ENCODE results near the gene CEACAM21.

The CEACAM21 gene

GRCh38 chr19:41587838-41588210, 11.9 kb downstream of the CEACAM21 start:
- no peak for DNase-seq

DNA sequence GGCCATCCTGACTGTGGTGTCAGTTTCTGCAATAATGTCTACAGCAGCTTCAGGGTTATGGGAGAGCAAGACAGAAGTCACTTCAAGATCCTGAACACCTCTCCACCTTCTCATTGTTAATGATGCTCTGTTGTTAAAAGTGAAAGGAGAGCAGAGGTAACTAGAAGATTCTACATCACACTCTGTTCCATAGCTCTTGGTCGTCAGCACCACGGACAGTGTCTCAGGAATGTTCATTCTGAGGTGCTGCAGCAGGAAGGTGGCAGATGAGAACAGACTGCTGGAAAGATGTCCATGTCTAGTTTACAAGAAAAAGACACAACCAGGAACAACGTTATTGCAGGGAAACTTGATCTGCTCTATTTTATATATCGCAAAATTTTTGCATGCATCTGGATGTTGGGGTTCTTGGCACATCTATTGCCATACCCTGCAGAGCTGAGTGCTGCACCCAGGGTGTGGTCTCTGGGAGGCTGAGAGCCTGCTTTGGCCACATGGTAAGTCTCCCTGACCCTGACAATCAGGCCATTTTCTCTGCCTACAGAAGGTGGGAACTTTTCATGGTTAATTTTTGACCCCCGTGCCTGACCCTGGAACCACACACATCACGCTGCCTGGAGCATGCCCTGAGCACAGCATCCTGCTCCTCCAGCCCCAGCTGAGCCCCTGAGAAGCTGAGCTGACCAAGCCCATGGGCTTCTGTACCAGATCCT, 12.7 kb downstream of the CEACAM21 start:
- DNase-seq, result no peak

DNA sequence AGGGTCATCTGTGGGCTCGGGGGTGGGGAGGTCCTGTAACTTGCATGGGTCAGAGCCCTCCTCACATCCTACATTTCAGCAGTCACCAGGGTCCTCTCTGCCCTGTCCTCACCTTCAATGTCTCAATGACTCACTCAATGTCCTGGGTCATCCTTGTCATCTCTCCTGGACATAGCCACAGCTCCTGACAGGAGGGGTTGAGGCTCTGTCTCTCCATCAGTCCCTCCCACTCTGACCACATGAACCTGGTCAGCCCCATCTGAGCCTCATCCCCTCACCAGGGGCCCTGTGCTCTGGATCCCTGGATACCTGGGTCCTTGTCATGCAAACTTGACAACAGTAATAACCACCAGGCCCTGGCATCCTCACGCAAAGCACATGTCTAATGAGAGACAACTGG, 13.4 kb downstream of the CEACAM21 start:
- DNase-seq, result no peak

DNA sequence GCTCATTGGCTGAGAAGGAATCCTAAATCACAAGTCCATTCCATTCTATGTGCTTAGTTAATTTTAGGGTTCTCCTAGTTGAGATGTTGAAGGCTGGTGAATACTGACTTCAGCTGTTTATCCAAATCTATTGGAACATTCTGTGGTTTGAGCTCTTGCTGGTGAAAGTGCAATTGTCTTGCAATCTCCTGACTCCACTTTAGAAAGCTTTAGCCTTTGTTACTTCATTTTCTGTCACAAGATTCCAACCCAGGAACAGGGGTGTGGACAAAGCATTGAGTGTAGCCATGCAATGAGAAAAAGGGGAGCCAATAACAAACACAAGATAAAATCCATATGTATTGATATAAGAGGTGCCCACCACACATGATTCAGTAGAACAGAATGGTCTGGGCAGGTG, 15.0 kb downstream of the CEACAM21 start:
- no peak for DNase-seq

DNA sequence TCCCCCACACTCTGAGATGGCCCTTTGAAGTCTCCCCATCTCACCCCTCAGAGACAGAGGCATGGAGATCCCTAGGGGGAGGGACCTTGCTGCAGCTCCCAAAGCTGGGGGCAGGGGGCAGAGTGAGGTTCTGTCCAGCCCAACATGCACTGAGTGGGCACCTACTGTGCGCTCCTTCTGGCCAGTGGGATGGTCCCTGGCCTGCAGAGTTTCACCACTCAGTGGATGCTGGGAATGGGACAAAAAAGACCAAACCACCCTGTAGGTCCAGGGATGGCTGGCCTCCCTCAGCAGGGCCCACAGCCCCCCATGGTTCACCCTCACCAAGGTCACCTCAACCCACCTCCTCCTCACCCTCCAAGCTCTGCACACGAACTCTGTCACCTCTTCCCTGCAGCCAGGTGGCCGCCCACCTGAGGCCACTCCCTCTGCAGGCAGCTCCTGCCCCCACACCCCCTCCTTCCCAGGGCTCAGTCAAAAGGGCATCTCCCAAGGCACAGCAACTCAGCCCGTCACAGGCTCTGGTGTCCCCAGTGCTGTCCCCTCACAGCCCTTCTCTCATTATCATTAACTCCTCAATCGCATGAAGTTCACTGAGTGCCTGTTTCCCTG, 16.1 kb downstream of the CEACAM21 start:
- DNase-seq, result no peak

GRCh38 chr19:41595258-41595889, 19.4 kb downstream of the CEACAM21 start:
- DNase-seq, result peak; percentile 29

- no peak for DNase-seq
Measured at GRCh38 chr19:41595890-41596280, 19.9 kb downstream of the CEACAM21 start.

- peak; percentile 40 for DNase-seq
Measured at GRCh38 chr19:41597600-41598041, 21.7 kb downstream of the CEACAM21 start.

GRCh38 chr19:41599175-41599966, 23.4 kb downstream of the CEACAM21 start:
- DNase-seq, result no peak

DNA sequence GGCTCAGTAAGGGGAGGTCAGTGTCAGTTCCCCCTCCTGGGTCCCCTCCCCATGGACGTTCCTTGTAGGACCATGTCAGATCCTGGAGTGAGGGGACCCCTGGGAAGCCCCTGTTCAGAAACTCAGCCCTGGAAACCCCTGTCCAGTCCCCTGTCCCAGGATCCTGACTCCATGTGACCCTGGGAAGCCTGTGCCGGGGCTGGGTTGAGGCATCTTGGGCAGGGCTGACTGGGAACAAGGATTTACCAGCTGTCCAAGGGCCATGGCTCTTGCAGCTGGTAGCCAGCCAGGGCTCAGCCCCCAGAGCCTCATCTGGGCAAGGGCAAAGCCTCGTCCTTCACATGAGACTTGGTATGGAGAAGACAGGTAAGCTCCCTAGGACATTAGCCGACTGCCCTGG, 25.8 kb downstream of the CEACAM21 start:
- no peak for DNase-seq

GRCh38 chr19:41604831-41605230, 28.9 kb downstream of the CEACAM21 start:
- DNase-seq, result no peak

GRCh38 chr19:41606215-41606837, 30.4 kb downstream of the CEACAM21 start:
- no peak for DNase-seq

GRCh38 chr19:41607668-41608067, 31.7 kb downstream of the CEACAM21 start:
- DNase-seq, result no peak

DNA sequence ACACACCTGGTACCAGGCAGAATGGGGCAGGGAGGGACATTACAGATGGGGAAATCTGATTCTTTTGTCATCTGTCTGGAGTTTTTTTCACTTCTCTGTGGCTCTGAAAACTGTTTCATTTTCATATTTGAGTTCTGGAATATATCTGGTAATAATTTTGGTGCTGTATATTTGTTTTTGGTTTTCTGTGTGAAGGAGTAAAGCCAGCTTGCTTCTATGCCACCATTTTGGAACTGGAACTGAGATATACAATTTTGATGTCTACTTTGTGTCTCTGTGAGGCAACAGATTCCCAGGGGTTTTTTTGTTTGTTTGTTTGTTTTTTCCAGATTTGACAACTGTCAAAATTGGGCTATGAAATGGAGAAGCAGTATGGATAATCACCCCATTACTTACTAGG, 34.8 kb downstream of the CEACAM21 start:
- no peak for DNase-seq

GRCh38 chr19:41612483-41612882, 36.5 kb downstream of the CEACAM21 start:
- DNase-seq, result no peak

- DNase-seq, result no peak
Measured at GRCh38 chr19:41615207-41615606, 39.2 kb downstream of the CEACAM21 start.

DNA sequence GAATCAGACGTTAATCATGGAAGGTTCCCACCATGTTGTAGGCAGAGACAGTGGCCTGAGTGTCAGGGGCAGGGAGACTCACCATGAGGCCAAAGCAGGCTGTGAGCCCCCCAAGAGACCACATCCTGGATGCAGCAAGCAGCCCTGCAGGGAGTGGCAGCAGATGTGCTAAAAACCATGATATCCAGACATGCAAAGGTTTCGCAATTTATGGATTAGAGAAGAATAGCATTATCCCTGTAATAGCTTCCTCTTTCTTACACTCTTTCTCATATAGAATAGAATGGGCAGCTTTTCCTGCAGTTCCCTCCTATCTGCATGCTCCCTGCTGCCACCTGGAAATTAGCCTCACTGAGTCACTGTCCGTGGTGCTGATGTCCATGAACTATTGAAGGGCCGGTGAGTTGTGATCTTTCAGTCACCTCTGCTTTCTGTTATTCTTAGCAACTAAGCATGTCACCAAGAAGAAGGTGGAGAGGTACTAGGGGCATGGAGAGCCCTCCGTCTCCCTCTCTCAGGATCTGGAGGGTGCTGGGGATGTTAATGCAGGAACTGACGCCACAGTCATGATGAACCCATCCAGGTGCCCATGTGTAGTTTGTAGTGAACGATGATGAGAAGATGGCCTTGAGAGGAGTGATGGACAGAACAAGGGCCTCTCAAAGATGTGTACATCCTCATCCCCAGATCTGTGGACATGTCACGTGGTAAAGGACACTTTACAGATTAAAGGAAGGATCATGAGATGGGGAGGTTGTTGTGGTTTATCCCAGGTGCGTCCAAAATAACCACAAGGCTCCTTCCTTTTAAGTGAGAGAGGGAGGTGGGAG, 41.0 kb downstream of the CEACAM21 start:
- no peak for DNase-seq

GRCh38 chr19:41617941-41618730, 42.2 kb downstream of the CEACAM21 start:
- DNase-seq, result no peak

- DNase-seq, result no peak
Measured at GRCh38 chr19:41619018-41619556, 43.1 kb downstream of the CEACAM21 start.

- DNase-seq, result no peak
Measured at GRCh38 chr19:41620171-41620570, 44.2 kb downstream of the CEACAM21 start.

GRCh38 chr19:41621226-41621625, 45.3 kb downstream of the CEACAM21 start:
- DNase-seq, result no peak

Data from NK-92 treated with Interleukin-12 subunit alpha and Interleukin-12 subunit beta, amount 100 ng/mL, for 24 hours (cell line).